Skeletal muscle cell (primary cell): ENCODE data around the gene FLNA.
"Not testable (repeated sequence)": the region's sequence is repeated elsewhere in the genome, so short reads cannot be mapped to it uniquely, and the experiment has no call there.

Source experiments
- DNase-seq: peaks from one replicate; pipeline ENCODE4 v3.0.0-alpha.2; 2010; ENCODE audit warnings: low read depth
- H3K4me3 ChIP-seq: 2 replicates; pipeline ENCODE4 v1.5.1; 2011; ENCODE audit warnings: low read depth, mild to moderate bottlenecking, control low read depth, low read length, moderate library complexity

FLNA gene

GRCh38 chrX:154399527-154400368, 25.3 kb upstream of the FLNA start:
- peak overlapping the region; percentile 70 for H3K4me3 ChIP-seq
- DNase-seq: no peak

- H3K4me3 ChIP-seq: peak overlapping the region; percentile 70
- DNase-seq: no peak
Observed at GRCh38 chrX:154398668-154399526, 24.5 kb upstream of the FLNA start.

- H3K4me3 ChIP-seq: peak within 1 kb of the TSS; percentile 70
- DNase-seq: peak; percentile 90
Observed at GRCh38 chrX:154397888-154398667, 23.6 kb upstream of the FLNA start, which contains the start of gene RPL10. TSS of gene RPL10 (plus strand) at chrX:154398377. CDS start at chrX:154398520, 143 bp downstream.

- H3K4me3 ChIP-seq: peak overlapping the region; percentile 70
- no peak for DNase-seq
Observed at GRCh38 chrX:154396973-154397887, 22.8 kb upstream of the FLNA start.

GRCh38 chrX:154396363-154396762, 21.9 kb upstream of the FLNA start:
- not testable (repeated sequence) for H3K4me3 ChIP-seq, DNase-seq

- not testable (repeated sequence) for DNase-seq
- H3K4me3 ChIP-seq: peak overlapping the region; percentile 33
Observed at GRCh38 chrX:154389812-154390747, 15.6 kb upstream of the FLNA start.

GRCh38 chrX:154388649-154389048, 14.2 kb upstream of the FLNA start:
- not testable (repeated sequence) for DNase-seq, H3K4me3 ChIP-seq

- H3K4me3 ChIP-seq, DNase-seq: not testable (repeated sequence)
Observed at GRCh38 chrX:154388094-154388493, 13.7 kb upstream of the FLNA start.

- H3K4me3 ChIP-seq: no peak overlapping the region
- no peak for DNase-seq
Observed at GRCh38 chrX:154384284-154384892, 10.0 kb upstream of the FLNA start.

- DNase-seq: no peak
- no peak overlapping the region for H3K4me3 ChIP-seq
Observed at GRCh38 chrX:154383359-154384283, 9.2 kb upstream of the FLNA start.

- no peak for DNase-seq
- H3K4me3 ChIP-seq: no peak overlapping the region
Observed at GRCh38 chrX:154382483-154383069, 8.1 kb upstream of the FLNA start.

GRCh38 chrX:154381271-154381670, 6.8 kb upstream of the FLNA start:
- H3K4me3 ChIP-seq: no peak overlapping the region
- no peak for DNase-seq

GRCh38 chrX:154380787-154381186, 6.4 kb upstream of the FLNA start:
- DNase-seq: no peak
- peak overlapping the region; percentile 71 for H3K4me3 ChIP-seq

- no peak for DNase-seq
- H3K4me3 ChIP-seq: peak overlapping the region; percentile 71
Observed at GRCh38 chrX:154380153-154380552, 5.7 kb upstream of the FLNA start.

- DNase-seq: no peak
- peak overlapping the region; percentile 71 for H3K4me3 ChIP-seq
Observed at GRCh38 chrX:154379569-154379951, 5.1 kb upstream of the FLNA start.
